Thyroid gland (tissue), 4 donors: ENCODE measurements around the gene TRIM72.

Experiments
- POLR2A ChIP-seq, 2 donors: fragments of 450-650 bp; IDR thresholded peaks; one replicate each; pipeline ENCODE4 v1.6.1; 2017; ENCODE audit warnings: antibody characterized with exemption in 2 of 2, mild to moderate bottlenecking in 2 of 2, moderate library complexity in 1 of 2
- TF ChIP-seq, protein P1 (sequence below), 6 experiments: fragments of 200-600 bp in 3 of 6; fragments of 450-650 bp in 3 of 6; sonication (generic) in 3 of 6; IDR thresholded peaks; one replicate each; pipeline ENCODE4 v1.5.1; 2016 to 2019; ENCODE audit warnings: antibody characterized with exemption in 6 of 6, mild to moderate bottlenecking in 2 of 6, inconsistent platforms in 1 of 6, moderate library complexity in 1 of 6

DNA sequence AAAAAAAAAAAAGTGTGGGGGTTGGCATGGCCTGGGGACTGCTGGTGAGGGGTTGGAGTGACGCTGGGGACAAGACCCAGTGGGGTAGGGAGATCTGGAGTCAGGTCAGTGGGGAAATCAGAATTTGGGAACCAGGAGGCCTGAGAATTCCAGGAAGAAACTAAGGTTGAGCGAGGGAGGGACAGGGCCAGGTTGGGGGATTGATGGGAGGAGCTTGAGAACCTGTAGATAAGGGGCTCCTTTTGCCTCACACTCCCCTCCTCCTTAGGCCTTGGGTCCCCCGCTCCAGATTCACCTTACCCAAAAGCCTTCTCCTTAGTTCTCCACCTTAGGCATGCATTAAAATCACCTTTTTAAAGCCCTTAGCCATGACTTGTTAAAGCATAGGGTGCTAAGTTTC lies 11.3 kb downstream of the TRIM72 start:
- TF ChIP-seq, protein P1, sequence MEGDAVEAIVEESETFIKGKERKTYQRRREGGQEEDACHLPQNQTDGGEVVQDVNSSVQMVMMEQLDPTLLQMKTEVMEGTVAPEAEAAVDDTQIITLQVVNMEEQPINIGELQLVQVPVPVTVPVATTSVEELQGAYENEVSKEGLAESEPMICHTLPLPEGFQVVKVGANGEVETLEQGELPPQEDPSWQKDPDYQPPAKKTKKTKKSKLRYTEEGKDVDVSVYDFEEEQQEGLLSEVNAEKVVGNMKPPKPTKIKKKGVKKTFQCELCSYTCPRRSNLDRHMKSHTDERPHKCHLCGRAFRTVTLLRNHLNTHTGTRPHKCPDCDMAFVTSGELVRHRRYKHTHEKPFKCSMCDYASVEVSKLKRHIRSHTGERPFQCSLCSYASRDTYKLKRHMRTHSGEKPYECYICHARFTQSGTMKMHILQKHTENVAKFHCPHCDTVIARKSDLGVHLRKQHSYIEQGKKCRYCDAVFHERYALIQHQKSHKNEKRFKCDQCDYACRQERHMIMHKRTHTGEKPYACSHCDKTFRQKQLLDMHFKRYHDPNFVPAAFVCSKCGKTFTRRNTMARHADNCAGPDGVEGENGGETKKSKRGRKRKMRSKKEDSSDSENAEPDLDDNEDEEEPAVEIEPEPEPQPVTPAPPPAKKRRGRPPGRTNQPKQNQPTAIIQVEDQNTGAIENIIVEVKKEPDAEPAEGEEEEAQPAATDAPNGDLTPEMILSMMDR (IDR thresholded peaks at IDR 0.05), result no peak
- TF ChIP-seq POLR2A (IDR thresholded peaks at IDR 0.05), result no peak
